HCT116 (cell line): ENCODE data around the gene CERS5. TPM values are rescaled to one million over a fixed set of nuclear protein-coding genes. Genes with fewer than 3 reads are reported as not detected.

Source experiments
- ATAC-seq: fragments of 200-7000 bp; cut with Tn5 transposase; 2 replicates; pipeline ENCODE4 v1.9.1; 2020; ENCODE audit warnings: mild to moderate bottlenecking, moderate library complexity
- BruUV-seq: library from RNA; stranded (reverse); fragments of 400-500 nt; replicated peaks from 2 replicates; lab custom pipeline; 2021; lab: Mats Ljungman, UMichigan
- CTCF ChIA-PET: fragments of 300-600 bp; sonication (Branson Sonifier 250); formaldehyde crosslinking; loops from one replicate; lab custom pipeline; 2021; ENCODE audit warnings: antibody characterized with exemption; lab: Charles Lee
- POLR2A ChIA-PET: fragments of 300-600, 350-600 bp; sonication (Branson Sonifier 250); formaldehyde crosslinking; loops from one replicate; lab custom pipeline; 2021; ENCODE audit warnings: antibody characterized with exemption; lab: Charles Lee
- RAD21 ChIA-PET, 2 experiments: fragments of 300-600 bp; sonication (Branson Sonifier 250); formaldehyde crosslinking; loops; one replicate each; lab custom pipeline; 2023; ENCODE audit warnings: low total read pairs in 2 of 2; ENCODE audit not compliant: uncharacterized antibody in 2 of 2, unreplicated experiment in 2 of 2, low non-redundant PET in 1 of 2; lab: Charles Lee
- DNase-seq: peaks from one replicate; pipeline ENCODE4 v3.0.0-alpha.2; 2010; ENCODE audit warnings: low read depth, low spot score
- H2AFZ ChIP-seq: fragments of 200-600 bp; shearing (Covaris generic), sonication (generic); 2 replicates; pipeline ENCODE4 v1.6.1; 2017; ENCODE audit warnings: low read depth, mixed run types, mixed read lengths, antibody characterized with exemption, low read length; ENCODE audit not compliant: poor library complexity, severe bottlenecking
- H3K27ac ChIP-seq: 2 replicates; pipeline ENCODE4 v1.5.1; 2012; ENCODE audit warnings: low read depth, low read length
- H3K27me3 ChIP-seq: fragments of 200-600 bp; sonication (generic); 2 replicates; pipeline ENCODE4 v1.6.1; 2016; ENCODE audit warnings: mixed run types, low read length, mixed read lengths; ENCODE audit not compliant: insufficient read depth
- H3K36me3 ChIP-seq, 2 experiments: fragments of 200-500 bp in 1 of 2; fragments of 200-600 bp in 1 of 2; sonication (Bioruptor generic) in 1 of 2; sonication (generic) in 1 of 2; 2 replicates each; pipeline versions ENCODE4 v1.5.1 to v1.6.1; 2014 to 2016; ENCODE audit warnings: low read length in 2 of 2, inconsistent platforms in 1 of 2, mixed read lengths in 1 of 2, mixed run types in 1 of 2; ENCODE audit not compliant: insufficient read depth in 2 of 2, control insufficient read depth in 1 of 2
- H3K4me1 ChIP-seq, 2 experiments: fragments of 200-600 bp in 1 of 2; sonication (generic) in 1 of 2; 2 replicates each; pipeline versions ENCODE4 v1.5.1 to v1.6.1; 2012 to 2017; ENCODE audit warnings: low read length in 2 of 2, inconsistent platforms in 1 of 2, mild to moderate bottlenecking in 1 of 2, mixed read lengths in 1 of 2, mixed run types in 1 of 2, moderate library complexity in 1 of 2; ENCODE audit not compliant: insufficient read depth in 2 of 2, control insufficient read depth in 1 of 2
- H3K4me2 ChIP-seq: fragments of 200-600 bp; sonication (generic); 2 replicates; pipeline ENCODE4 v1.6.1; 2017; ENCODE audit warnings: mixed run types, low read length, mixed read lengths
- H3K4me3 ChIP-seq, 2 experiments: fragments of 200-600 bp in 1 of 2; sonication (generic) in 1 of 2; replicated peaks in 1 of 2; 2 replicates each; pipeline ENCODE4 v1.5.1; 2011 to 2016; ENCODE audit warnings: low read length in 2 of 2, control low read depth in 1 of 2, low read depth in 1 of 2, mild to moderate bottlenecking in 1 of 2, mixed read lengths in 1 of 2, mixed run types in 1 of 2
- H3K79me2 ChIP-seq: fragments of 200-600 bp; sonication (generic); 2 replicates; pipeline ENCODE4 v1.6.1; 2017; ENCODE audit warnings: mild to moderate bottlenecking, mixed run types, low read length, moderate library complexity, mixed read lengths; ENCODE audit not compliant: insufficient read depth
- H3K9ac ChIP-seq: fragments of 200-600 bp; sonication (generic); 2 replicates; pipeline ENCODE4 v1.6.1; 2016; ENCODE audit warnings: low read length, mixed read lengths
- H3K9me2 ChIP-seq: fragments of 200-600 bp; sonication (generic), shearing (Covaris generic); 2 replicates; pipeline ENCODE4 v1.6.1; 2017; ENCODE audit warnings: mixed run types, mild to moderate bottlenecking, moderate library complexity; ENCODE audit not compliant: insufficient read depth
- H3K9me3 ChIP-seq, 2 experiments: fragments of 200-500 bp in 1 of 2; fragments of 200-600 bp in 1 of 2; sonication (Bioruptor generic) in 1 of 2; sonication (generic) in 1 of 2; 2 replicates each; pipeline ENCODE4 v1.6.1; 2014 to 2017; ENCODE audit warnings: low read length in 2 of 2, mixed read lengths in 2 of 2, inconsistent platforms in 1 of 2, low read depth in 1 of 2, mild to moderate bottlenecking in 1 of 2, mixed run types in 1 of 2, moderate library complexity in 1 of 2; ENCODE audit not compliant: control insufficient read depth in 1 of 2, insufficient read depth in 1 of 2
- H4K20me1 ChIP-seq: fragments of 200-600 bp; sonication (generic), shearing (Covaris generic); 2 replicates; pipeline ENCODE4 v1.6.1; 2017; ENCODE audit warnings: mixed run types, mild to moderate bottlenecking, moderate library complexity; ENCODE audit not compliant: insufficient read depth
- CEBPB ChIP-seq: IDR thresholded peaks from 2 replicates; pipeline ENCODE4 v1.6.1; 2012; ENCODE audit warnings: low read depth
- ELF1 ChIP-seq: IDR thresholded peaks from 2 replicates; pipeline ENCODE4 v1.6.1; 2012; ENCODE audit warnings: low read depth, borderline replicate concordance
- EZH2 ChIP-seq: fragments of 200-600 bp; sonication (generic); IDR thresholded peaks from 2 replicates; pipeline ENCODE4 v1.6.1; 2017; ENCODE audit warnings: antibody characterized with exemption, mixed run types
- FOSL1 ChIP-seq: IDR thresholded peaks from 2 replicates; pipeline ENCODE4 v1.6.1; 2012; ENCODE audit warnings: low read depth
- SIN3A ChIP-seq: IDR thresholded peaks from 2 replicates; pipeline ENCODE4 v1.6.1; 2012; ENCODE audit warnings: low read depth
- SRF ChIP-seq: IDR thresholded peaks from 2 replicates; pipeline ENCODE4 v1.6.1; 2012; ENCODE audit warnings: low read depth
- ZFX ChIP-seq: fragments of 450-650 bp; IDR thresholded peaks from 2 replicates; pipeline ENCODE4 v1.6.1; 2017
- intact Hi-C: fragments of 100-400 bp; cut with micrococcal nuclease; formaldehyde crosslinking; loops from 2 replicates; pipeline ENCODE4 v1.10.0; 2022
- total RNA-seq: library from RNA; stranded (reverse); gene quantifications from one replicate; pipeline ENCODE4 v1.2.1, GENCODE V29; 2021; ENCODE audit not compliant: unreplicated experiment
- TF ChIP-seq, protein P1 (sequence below): IDR thresholded peaks from 2 replicates; pipeline ENCODE4 v1.6.1; 2011; ENCODE audit warnings: mild to moderate bottlenecking, low read length, moderate library complexity; ENCODE audit not compliant: insufficient replicate concordance; ENCODE audit errors: extremely low read depth

CERS5 gene
- total RNA-seq, 1 experiment from 2014 or later: 33.4 TPM

DNA sequence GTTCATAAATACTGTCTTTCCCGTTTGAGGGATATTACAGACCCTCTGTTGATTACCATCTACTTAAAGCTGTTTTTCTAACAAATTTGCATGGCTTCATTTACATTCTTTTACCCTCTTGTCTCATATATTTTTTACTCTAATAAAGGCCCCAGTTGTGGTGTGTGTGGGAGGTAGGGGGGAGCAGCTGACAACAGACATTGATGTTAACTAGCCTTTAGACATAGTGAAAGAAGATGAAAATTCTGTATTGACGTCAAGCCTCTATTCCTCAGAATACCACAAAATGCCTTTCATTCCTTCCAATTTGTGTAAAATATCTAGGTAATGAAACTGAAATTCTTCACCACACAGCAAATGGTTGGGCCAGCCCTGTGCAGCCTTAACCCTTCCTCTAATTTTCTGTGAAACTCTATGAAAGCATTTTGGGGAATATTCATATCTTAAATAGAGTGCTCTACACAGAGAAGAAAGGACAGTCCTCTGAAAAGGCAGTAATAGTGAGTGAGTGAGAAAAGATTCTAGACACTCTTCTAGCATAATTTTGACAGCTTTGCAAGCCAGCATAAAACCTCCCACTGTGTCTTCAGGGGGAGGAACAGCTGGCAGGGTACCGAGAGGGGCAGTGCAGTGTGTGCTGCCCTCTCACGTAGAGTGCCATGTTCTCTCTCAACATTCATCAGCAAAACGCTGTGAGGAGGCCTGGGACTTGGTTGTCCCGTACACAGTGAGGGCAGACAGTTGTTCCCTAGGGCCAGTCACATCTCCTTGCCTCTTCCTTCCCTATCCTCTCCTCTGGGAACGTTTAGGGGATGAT lies 20.1 kb upstream of the CERS5 start (continued):
- TF ChIP-seq ZFX: no peak

DNA sequence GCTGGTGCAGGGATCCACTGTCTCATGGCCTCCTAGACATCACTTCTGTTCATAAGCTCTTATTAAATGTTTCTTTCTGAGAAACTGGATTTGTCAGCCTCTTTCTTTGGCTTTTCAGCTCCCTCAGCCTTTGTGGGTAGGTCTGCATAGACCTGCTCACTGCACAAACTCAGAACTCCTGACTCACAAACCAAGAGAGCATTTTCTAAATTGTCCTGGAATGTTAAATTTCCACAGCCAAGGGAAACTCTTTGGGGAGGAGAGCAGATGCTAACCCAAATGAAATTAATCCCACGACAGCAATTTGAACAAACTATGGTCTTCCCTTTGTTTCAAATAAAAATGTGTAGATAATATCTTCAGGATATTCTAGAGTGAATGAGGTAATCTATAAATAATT lies 19.5 kb upstream of the CERS5 start:
- Histone ChIP-seq H3K79me2 (no peaks in the 10 kb centered on the region), H3K27ac (no peak overlapping the region)
- intact Hi-C loops: loop anchor here (10.0 kb wide), 1 partner anchor 412 kb away; no protein-coding TSS in a partner anchor

DNA sequence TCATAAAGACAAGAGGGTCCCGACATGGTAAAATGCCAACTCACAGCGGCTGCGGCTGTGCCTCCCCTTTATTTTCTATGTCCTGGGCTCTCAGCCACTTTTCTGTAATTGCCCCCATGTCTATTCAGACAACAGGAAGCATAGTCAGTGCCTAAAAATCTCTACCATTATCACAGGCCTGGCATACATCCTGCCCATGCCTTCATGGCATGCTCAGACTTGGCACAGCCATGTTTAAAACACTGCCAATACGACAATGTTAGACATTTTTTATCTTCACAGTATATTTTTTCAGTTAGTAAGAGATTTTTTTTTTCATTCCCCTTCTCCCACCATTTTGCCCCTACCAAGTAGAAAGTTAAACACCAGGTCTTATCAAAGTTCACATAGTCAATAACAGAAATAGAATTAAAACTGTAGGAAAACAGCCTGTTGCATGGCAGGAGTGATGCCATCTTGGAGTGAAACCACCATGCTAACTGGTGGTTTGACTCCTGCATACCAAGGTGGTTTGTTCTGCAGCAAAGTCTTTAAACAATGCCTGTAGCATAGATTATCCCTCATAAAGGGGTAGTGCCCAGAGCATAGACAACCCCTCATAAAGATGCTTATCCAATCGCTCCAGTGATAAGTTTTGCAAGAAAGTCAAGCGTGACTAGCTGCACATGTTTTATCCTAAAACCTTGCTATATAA lies 18.9 kb upstream of the CERS5 start:
- Histone ChIP-seq H3K9me2 (no peaks in the 10 kb centered on the region), H3K4me2 (no peak overlapping the region), H3K9ac (no peak overlapping the region), H3K36me3 (peaks cover 0 to 16% of the 10 kb centered on the region in 2 experiments; a peak in 1 of 4 replicates), H3K9me3 (no peaks in the 10 kb centered on the region), H3K27ac (no peak overlapping the region), H4K20me1 (0 out of 2 replicates have a peak, but pooled peaks cover 4% of the 10 kb centered on the region), H3K4me1 (no peaks in the 10 kb centered on the region), H3K4me3 (no peak overlapping the region), H3K79me2 (no peaks in the 10 kb centered on the region), H2AFZ (no peak overlapping the region), H3K27me3 (no peaks in the 10 kb centered on the region)
- ChIA-PET RAD21 (no interaction called here), CTCF (interaction anchor here (1.3 to 2.7 kb wide), 2 partner anchors 10 to 11 kb away, joined by 4 to 7 read pairs; no protein-coding TSS in a partner anchor), POLR2A (no interaction called here)
- BruUV-seq: no TSS peak
- no peak for DNase-seq
- TF ChIP-seq, protein P1, sequence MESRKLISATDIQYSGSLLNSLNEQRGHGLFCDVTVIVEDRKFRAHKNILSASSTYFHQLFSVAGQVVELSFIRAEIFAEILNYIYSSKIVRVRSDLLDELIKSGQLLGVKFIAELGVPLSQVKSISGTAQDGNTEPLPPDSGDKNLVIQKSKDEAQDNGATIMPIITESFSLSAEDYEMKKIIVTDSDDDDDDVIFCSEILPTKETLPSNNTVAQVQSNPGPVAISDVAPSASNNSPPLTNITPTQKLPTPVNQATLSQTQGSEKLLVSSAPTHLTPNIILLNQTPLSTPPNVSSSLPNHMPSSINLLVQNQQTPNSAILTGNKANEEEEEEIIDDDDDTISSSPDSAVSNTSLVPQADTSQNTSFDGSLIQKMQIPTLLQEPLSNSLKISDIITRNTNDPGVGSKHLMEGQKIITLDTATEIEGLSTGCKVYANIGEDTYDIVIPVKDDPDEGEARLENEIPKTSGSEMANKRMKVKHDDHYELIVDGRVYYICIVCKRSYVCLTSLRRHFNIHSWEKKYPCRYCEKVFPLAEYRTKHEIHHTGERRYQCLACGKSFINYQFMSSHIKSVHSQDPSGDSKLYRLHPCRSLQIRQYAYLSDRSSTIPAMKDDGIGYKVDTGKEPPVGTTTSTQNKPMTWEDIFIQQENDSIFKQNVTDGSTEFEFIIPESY: no peak
- TF ChIP-seq SIN3A (no peak), EZH2 (no peak), SRF (no peak), FOSL1 (no peak), ELF1 (no peak), CEBPB (no peak)
- no peak for ATAC-seq
- intact Hi-C loops: loop anchor here (10.0 kb wide), 1 partner anchor 411 kb away; no protein-coding TSS in a partner anchor

More for the DNA sequence above, 19.5 kb upstream of the CERS5 start:
- no peaks in the 10 kb centered on the region for H3K9me2 ChIP-seq
- no TSS peak for BruUV-seq
- ChIA-PET POLR2A (no interaction called here), CTCF (interaction anchor here (2.7 kb wide), 1 partner anchor 11 kb away, joined by 7 read pairs; no protein-coding TSS in a partner anchor), RAD21 (no interaction called here)
- H3K4me1 ChIP-seq: no peaks in the 10 kb centered on the region
- H4K20me1 ChIP-seq: 0 out of 2 replicates have a peak, but pooled peaks cover 4% of the 10 kb centered on the region
- no peak overlapping the region for H3K4me3 ChIP-seq
- H3K9me3 ChIP-seq: no peaks in the 10 kb centered on the region
- ATAC-seq (no peak), DNase-seq (no peak)
- no peaks in the 10 kb centered on the region for H3K27me3 ChIP-seq
- TF ChIP-seq EZH2: no peak
- no peak overlapping the region for H3K9ac ChIP-seq
- H2AFZ ChIP-seq: no peak overlapping the region
- H3K36me3 ChIP-seq: peaks cover 0 to 11% of the 10 kb centered on the region in 2 experiments; a peak in 1 of 4 replicates
- H3K4me2 ChIP-seq: no peak overlapping the region
